Omental fat pad (tissue), 4 donors: ENCODE measurements around the gene UAP1L1. TPM values are rescaled to one million over a fixed set of nuclear protein-coding genes. Genes with fewer than 3 reads are reported as not detected.

ENCODE experiments used
- ATAC-seq: fragments of 150-250 bp; one replicate; pipeline ENCODE4 v1.9.1; 2016; ENCODE audit warnings: mild to moderate bottlenecking, moderate library complexity; ENCODE audit not compliant: low FRiP score
- DNase-seq: peaks from one replicate; pipeline ENCODE4 v3.0.0-alpha.2; 2019; ENCODE audit warnings: low spot score
- total RNA-seq, 4 donors: library from RNA; depleted of rRNA; stranded (reverse); fragments of >200 nt; gene quantifications; one replicate each; pipeline ENCODE4 v1.1.0, GENCODE V29; 2016
- TF ChIP-seq, protein P1 (sequence below), 3 donors: fragments of 450-650 bp; IDR thresholded peaks; one replicate each; pipeline ENCODE4 v1.5.1; 2016 to 2017; ENCODE audit warnings: antibody characterized with exemption in 3 of 3, mild to moderate bottlenecking in 3 of 3, moderate library complexity in 2 of 3

UAP1L1 gene
- total RNA-seq, 4 donors from 2014 or later = 5.2 to 12.8 (median 9.7) TPM

DNA sequence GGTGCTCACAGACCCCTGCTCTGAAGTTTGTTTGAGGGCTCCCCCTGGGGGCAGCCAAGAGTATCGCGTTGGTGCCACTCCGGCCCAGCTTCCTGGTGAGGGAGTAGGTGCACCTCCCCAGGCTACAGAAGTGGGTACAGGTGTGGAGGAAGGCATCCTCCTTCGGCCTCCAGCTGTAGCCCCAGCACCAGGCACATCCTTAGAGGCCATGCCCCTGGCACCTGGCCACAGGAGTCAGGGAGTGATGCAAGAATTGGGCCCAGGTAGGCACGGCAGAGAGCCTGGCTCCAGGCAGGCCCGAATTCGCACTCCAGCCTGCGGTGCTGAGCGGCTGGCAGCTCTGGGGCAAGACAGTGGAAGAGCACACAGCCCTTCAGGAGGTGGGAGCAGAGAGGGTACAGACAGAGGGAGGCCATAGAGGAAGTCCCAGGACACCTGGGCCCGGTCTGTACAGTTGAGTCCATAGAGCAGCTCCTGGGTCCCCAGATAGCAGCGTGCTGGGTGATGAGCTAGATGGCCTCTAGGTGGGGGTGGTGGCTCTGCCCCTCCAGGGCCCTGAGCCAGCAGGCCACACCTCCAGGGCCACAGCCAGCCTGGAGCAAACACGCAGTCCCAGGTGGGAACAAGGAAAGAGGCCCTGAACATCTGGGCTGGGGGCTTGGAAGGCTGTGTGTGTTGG lies 9.3 kb upstream of the UAP1L1 start:
- DNase-seq = no peak
- ATAC-seq = peak; percentile 51
- TF ChIP-seq, protein P1, sequence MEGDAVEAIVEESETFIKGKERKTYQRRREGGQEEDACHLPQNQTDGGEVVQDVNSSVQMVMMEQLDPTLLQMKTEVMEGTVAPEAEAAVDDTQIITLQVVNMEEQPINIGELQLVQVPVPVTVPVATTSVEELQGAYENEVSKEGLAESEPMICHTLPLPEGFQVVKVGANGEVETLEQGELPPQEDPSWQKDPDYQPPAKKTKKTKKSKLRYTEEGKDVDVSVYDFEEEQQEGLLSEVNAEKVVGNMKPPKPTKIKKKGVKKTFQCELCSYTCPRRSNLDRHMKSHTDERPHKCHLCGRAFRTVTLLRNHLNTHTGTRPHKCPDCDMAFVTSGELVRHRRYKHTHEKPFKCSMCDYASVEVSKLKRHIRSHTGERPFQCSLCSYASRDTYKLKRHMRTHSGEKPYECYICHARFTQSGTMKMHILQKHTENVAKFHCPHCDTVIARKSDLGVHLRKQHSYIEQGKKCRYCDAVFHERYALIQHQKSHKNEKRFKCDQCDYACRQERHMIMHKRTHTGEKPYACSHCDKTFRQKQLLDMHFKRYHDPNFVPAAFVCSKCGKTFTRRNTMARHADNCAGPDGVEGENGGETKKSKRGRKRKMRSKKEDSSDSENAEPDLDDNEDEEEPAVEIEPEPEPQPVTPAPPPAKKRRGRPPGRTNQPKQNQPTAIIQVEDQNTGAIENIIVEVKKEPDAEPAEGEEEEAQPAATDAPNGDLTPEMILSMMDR (IDR thresholded peaks at IDR 0.05) = peak in 1 of 3 donors; percentile 45

DNA sequence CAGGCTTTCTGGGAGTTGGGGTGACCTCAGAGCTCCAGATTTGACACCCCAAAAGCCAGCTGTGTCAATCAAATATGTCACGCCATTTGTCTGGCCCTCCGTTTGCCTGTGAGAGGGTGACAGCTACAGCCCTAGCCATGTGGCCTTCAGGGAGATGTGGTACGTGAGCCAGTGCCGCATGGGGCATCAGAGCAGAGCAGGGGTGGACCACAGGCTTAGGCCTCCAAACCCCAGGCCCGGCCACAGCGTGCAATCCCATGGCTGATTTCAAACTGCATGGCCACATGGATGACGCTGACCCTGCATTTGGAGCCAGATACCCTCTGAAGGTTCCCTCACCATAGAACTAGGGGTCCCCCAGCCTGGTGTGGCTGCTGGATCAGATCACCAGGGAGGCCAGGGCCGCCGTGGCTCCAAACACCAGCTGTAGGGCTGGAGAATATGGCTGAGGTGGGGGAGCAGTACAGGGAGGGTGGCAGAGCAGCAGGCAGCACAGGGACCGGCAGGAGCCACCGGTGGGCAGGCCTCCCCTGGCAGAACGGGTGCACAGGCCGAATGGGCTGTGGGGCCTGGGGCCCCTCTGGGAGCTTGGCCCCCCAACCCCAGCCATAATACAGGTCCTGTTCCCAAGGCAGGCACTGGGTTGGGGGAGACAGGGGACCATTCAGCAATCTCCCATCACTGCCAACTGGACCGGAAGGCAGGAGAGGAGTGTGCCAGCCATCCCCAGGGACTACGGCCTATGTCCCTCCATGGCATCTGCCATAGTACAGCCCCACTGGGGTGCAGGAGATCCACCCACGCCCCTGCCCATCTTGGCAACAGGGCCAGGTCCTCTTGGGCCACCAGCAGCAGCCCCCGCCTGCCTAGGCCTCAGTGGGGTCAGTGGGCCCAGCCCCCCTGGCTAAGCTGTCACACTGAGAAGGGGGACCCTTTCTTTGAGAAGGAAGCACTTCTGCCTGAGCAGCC lies 8.5 kb upstream of the UAP1L1 start:
- ATAC-seq (no peak), DNase-seq (no peak)
- TF ChIP-seq, protein P1 (IDR thresholded peaks at IDR 0.05) = no peak

DNA sequence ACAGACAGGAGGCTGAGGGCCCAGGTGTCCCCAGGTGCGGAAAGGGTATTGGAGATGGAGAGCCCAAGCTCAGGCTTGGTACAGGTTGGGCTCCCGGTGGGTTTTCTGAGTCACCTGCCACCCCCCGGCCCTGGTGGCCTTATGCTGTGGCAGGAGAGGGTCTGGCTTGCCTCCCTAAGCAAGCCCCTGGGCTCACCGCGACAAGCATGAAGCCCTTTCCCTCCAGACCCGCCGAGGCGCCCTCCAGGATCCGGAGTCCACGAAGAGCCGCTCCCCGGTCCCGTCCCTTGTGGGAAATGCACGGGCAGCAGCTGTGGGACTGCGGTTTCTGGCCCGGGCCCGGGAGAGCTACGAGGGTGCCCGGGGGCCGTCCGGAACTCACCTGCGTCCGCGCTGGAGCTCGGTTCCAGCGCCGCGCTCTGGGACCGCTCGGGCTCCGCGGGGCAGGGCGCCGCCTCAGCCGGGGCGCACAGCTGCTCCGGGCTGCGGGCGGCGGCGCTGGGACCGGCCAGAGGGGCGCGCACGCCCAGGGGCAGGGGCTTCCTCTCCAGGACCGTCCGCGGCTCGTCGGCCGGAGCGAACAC lies 7.7 kb upstream of the UAP1L1 start:
- DNase-seq = no peak
- TF ChIP-seq, protein P1 (IDR thresholded peaks at IDR 0.05) = no peak
- no peak for ATAC-seq

DNA sequence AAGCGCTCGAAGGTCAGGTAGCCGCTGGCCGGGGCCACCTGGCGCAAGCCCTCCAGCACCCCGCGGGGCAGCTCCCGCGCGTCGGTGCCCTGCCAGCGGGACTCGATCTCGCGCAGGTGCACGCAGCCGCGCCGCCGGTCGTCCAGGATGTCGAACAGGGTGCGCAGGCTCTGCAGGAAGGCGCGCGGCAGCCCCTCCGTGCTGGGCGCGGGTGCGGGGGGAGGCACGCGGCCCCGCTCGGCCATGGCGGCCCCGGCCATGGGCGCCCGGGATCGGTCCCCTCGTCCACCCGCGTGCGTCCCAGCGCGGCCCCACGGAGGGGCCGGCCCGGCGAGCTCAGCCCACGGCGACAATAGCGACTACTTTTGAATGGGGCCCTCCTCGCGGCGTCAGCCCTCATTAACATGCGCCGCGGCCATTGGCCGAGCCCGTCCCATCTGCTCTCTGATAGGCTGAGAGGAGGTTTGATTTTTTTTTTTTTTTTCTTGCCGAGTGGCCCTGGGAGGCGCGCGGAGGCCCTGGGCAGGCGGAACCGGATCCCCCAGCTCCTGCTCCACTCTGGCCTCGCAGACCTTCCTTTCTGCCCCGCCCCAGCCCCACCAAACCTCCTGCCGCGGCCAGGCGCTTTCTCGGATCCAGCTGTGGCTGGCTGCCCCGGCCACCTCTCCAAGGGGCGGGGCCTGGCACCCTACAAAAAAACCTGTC lies 7.0 kb upstream of the UAP1L1 start, which contains the start of gene SAPCD2:
TSS of gene SAPCD2 (minus strand) at position 357 of the 705 bp plus-strand sequence. CDS start at position 260, 97 bp downstream.
- peak; percentile 45 for DNase-seq
- peak; percentile 82 for ATAC-seq
- TF ChIP-seq, protein P1 (IDR thresholded peaks at IDR 0.05) = no peak

DNA sequence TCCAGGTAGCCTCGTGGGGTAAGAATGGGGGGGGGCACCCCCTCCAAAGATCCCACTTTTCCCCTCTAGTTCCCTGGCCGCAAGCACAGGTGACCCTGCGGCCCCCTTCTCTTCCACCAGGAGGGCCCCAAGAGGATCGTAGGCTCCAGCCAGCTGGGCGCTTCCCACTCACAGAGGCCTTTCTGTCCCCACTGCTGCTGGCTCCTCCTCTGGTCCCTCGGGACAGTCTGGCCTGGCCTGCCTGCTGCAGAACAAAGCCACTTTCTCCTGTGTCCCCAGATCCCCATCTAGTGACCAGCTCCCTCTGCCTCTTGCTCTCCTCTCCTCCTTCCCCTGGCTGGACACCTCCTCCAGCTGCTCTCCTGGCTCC lies 6.4 kb upstream of the UAP1L1 start:
- TF ChIP-seq, protein P1 (IDR thresholded peaks at IDR 0.05) = no peak
- no peak for ATAC-seq
- DNase-seq = no peak

DNA sequence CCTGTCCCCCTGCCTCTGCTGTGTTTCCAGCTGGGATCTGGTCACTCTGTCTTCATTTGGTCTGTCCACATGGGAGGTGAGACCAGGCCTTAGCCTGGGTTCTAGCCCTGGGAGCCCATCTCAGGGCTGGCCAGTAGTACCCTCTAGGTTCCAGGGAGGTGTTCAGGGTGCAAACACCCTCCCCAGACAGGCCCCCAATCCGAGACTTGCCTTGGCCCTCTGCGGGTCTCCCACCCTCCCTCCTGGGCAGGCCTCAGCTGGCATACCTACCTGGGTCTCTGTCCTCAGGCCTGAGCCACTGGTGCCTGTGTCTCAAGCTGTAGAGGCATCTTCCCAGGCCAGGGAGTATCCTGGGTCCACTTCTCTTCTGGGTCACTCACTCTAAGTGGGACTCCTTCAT lies 6.0 kb upstream of the UAP1L1 start:
- ATAC-seq = no peak
- TF ChIP-seq, protein P1 (IDR thresholded peaks at IDR 0.05) = no peak
- no peak for DNase-seq
